Activated T-helper 9 cell treated with anti-CD3 and anti-CD28 coated beads, Interleukin-2, amount 50 U/mL, for 16 hours (primary cell): ENCODE results near the gene POU2F1.
"Not testable (repeated sequence)": the region's sequence is repeated elsewhere in the genome, so short reads cannot be mapped to it uniquely, and the experiment has no call there.

Experiments used
- DNase-seq: peaks from one replicate; pipeline ENCODE4 v3.0.0-alpha.2; 2020; ENCODE audit warnings: low read depth

The POU2F1 gene

GRCh38 chr1:167231873-167232450 lies 11.3 kb downstream of the POU2F1 start:
- DNase-seq: no peak

- DNase-seq: no peak
Measured at GRCh38 chr1:167232801-167233200, 12.1 kb downstream of the POU2F1 start.

- DNase-seq: no peak
Measured at GRCh38 chr1:167233373-167233772, 12.7 kb downstream of the POU2F1 start.

DNA sequence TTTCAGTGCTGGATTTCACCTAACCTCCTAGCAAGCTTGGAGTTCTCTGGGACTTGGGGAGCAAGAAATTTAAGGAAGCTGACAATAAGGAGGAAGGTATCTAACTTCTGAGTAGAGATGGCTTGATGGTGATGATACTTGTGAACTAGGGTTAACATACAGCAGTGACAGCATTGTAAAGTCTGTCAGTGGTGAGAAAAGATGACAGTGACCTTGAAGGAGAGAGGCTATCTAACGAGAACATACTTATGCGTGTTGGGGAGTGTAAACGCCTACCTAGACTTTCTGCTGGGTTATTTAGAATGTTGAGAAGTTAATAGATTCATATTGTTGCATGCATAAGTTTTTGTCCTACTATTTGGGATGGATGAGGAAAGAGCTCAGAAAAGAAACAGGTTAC lies 16.3 kb downstream of the POU2F1 start:
- no peak for DNase-seq

GRCh38 chr1:167238713-167239112 lies 18.0 kb downstream of the POU2F1 start:
- DNase-seq: no peak

DNA sequence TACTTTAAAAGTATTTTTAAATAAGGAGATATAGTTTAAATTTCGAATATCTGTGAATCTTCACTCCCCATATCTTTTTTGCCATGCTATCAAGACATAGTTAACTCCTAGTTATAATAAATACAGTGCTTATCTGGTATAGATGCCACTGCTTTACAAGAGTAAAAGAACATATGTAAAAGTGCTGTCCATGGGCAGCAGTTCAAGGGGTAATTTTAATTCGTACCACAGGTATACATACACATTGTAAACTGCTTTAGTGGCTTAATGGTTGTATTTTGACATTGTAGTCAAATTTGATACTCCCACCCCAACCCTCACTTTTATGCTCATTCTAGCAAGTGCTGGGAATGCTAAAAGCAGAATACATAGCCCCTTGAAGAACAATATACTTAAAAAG lies 18.6 kb downstream of the POU2F1 start:
- DNase-seq: no peak

GRCh38 chr1:167244244-167244643 lies 23.6 kb downstream of the POU2F1 start:
- DNase-seq: no peak

DNA sequence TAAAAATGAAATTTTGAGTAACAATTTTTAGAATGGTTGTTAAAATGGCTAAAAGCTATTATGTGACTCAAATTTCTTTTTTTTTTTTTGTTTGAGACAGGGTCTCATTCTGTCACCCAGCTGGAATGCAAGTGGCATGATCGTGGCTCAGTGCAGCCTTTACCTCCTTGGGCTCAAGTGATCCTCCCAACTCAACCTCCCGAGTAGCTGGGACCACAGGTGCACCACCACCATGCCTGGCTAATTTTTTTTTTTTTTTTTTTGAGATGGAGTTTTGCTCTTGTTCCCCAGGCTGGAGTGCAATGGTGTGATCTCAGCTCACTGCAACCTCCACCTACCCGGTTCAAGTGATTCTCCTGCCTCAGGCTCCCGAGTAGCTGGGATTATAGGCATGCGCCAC lies 24.5 kb downstream of the POU2F1 start:
- DNase-seq: not testable (repeated sequence)

- DNase-seq: no peak
Measured at GRCh38 chr1:167246971-167247370, 26.3 kb downstream of the POU2F1 start.

GRCh38 chr1:167247754-167248153 lies 27.1 kb downstream of the POU2F1 start:
- DNase-seq: no peak

DNA sequence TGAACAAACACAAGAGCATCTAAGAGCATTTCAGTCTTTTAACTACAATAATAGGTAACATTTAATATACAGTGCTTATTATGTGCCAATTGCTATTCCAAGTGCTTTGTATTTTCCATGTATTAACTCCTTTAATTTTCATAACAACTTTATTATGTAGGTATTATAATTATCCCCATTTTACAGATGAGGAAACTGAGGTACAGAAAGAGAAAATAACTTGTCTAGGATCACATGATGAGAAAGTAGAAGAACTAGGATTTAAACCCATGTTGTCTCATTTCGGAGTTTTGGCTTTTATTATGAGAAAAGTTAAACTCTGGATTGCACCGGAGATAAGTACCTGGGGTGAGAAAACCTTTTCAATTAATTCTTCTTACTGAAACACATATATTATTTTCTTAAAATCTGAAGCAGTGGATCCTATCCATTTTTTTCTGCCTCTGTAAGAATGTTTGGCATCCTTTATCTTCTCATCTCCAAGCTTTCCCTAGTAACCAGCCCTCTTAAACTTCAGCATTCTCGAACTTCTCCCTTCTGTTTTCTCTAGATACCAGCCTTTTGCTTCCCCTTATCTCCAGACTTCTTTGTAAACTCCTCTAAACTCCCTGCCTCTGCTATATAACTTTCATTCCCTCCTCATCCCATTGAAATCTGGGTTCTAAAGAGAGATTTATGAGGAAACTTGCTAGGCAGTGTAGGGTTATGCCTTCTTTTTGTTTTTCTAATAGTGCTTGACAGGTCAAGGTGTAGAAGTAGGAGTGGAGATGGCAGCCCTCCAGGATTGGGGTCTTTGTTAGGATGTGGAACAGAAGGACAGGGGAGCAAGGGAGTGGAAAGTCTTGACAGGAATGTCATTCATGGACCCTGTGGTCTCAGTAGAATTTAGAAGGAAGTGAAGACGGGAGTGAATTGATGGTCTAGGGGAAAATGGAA lies 28.3 kb downstream of the POU2F1 start:
- DNase-seq: no peak

DNA sequence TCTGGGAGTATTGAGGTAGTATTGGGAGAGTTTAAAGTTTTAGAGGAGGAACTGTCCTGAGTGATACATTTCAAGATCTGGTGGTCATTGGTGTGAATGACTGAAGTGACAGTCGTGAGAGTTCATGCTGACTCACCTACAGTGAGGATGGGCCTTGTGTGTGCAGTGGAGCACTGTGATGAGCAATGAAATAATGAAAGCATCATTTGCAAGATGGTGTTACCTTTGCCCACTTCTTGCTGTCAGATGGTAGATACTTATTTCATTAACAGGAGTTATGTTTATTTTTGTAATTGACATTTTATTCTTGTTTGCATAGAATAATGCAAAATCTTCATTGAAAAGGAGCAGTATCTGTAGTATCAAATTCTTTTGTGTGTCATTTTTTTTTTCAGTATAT lies 29.0 kb downstream of the POU2F1 start:
- DNase-seq: no peak

DNA sequence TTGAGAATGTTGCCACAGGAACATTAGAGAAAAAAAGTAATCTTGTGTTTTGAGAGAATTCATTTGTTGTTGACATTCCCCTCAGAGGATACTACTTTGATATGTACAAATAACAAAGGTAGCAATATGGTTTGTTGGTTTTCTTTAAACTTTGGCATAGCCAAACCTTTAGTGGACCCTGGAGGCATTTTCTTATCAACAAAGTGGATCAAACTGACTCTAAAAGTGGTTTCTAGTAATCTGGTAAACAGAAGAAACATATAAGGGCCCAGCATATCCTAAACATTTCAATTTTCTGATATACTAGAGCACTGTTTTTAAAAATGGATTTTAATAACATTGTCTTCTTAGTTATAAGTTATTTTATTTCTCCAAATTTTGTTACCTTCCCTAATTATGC lies 29.8 kb downstream of the POU2F1 start:
- no peak for DNase-seq

- DNase-seq: no peak
Measured at GRCh38 chr1:167251472-167251871, 30.8 kb downstream of the POU2F1 start.

- no peak for DNase-seq
Measured at GRCh38 chr1:167252986-167253385, 32.3 kb downstream of the POU2F1 start.

- DNase-seq: no peak
Measured at GRCh38 chr1:167258858-167259257, 38.2 kb downstream of the POU2F1 start.

GRCh38 chr1:167262836-167263235 lies 42.1 kb downstream of the POU2F1 start:
- DNase-seq: no peak

GRCh38 chr1:167263344-167263743 lies 42.7 kb downstream of the POU2F1 start:
- DNase-seq: no peak

DNA sequence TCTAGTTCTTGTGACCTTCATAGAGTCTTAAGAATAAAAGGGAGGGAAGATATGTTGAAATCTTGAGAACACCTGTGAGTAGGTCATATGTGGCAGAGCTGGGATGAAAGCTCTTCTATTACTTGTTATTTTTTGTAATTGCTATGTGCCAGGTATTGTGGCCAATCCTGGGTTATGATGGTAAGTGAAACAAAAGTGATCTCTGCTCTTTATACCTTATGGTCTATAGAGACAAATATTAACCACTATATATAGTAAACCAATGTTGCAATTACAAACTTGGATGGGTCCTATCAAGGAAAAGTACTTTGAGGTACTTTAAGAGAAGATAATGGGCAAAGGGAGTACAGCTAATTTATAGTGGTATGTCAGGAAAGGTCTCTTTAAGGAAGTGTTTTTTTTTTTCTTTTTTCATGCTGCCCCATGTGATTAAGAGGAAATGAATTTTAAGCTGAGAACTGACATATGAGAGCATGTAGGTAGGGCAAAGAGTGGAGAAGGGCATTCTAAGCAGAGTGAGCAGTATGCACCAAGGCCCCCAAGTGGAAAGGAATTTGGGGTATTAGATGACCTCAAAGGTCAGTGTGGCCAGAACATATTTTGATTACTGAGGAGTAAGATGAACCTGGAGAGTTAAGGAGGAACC lies 43.3 kb downstream of the POU2F1 start:
- no peak for DNase-seq

- DNase-seq: no peak
Measured at GRCh38 chr1:167266965-167267364, 46.3 kb downstream of the POU2F1 start.

GRCh38 chr1:167268347-167268787 lies 47.7 kb downstream of the POU2F1 start:
- DNase-seq: no peak

DNA sequence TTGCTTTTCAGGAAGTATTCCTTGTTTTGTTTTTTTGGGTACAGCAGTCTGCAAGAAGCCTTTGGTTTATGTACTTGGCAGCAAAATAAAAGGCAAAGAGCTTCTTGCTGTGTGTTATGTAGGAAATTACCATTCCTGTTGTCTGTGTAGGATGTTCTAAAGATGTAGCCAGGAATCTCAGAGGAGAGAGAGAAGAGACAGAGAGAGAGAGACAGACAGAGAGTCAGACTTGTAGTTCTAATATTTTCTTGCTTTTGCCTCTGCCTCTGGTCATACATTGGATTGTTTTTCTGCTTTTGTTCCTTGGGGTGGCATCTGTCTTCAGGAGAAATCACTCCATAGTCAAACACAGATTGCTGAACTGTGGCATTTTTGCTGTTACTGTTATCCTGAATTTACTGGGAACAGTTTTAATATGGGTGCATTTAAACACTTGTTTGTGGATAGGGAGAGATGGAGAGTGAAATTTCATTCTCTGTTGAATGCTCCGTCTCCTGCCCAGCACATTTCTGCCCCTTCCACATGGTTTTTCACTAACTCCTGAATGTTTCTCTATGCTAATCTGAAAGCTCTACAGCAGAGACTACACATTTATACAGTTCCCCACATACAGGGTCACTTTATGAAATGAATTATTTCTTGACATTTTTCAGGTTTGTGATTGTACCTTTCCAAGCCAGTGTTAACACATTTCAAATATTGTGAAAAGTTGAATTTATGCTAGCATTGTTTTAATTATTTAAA lies 49.8 kb downstream of the POU2F1 start:
- DNase-seq: no peak
